ENCODE measurements around the gene SLC37A2. TPM values are rescaled to one million over a fixed set of nuclear protein-coding genes. Genes with fewer than 3 reads are reported as not detected.

SLC37A2 gene
- total RNA-seq, 1 experiment from 2014 or later = 0.23 TPM

- no peak for DNase-seq (ENCODE audit: low read depth, low spot score)
- POLR2A ChIA-PET = no interaction called here
- H3K27me3 ChIP-seq (ENCODE audit: control insufficient read depth, insufficient read depth, low read length) = peaks cover 25% of the 10 kb centered on the region
- no peak for ATAC-seq
- no peak overlapping the region for H3K4me3 ChIP-seq (ENCODE audit: low read depth in 2 of 2, low read length in 2 of 2)
- H3K27ac ChIP-seq (ENCODE audit: low read length) = no peak overlapping the region
- CTCF ChIA-PET = interaction anchor here (0.7 to 1.4 kb wide), 3 partner anchors 48 to 263 kb away, joined by 3 to 5 read pairs (median 4); no protein-coding TSS in a partner anchor
- intact Hi-C loops (cut with micrococcal nuclease; ENCODE audit: unreplicated experiment) = no loop called here
- 0 out of 2 replicates have a peak, but pooled peaks cover 8% of the 10 kb centered on the region for H3K4me1 ChIP-seq (ENCODE audit: control insufficient read depth, insufficient read depth, low read length)
- H3K9me3 ChIP-seq (ENCODE audit: control insufficient read depth, insufficient read depth, low read depth, low read length) = no peaks in the 10 kb centered on the region
- in situ Hi-C loops (cut with HindIII; ENCODE audit: low pct_unique_long_range_greater_than_20kb, low sequenced_read_pairs) = no loop called here
- BruUV-seq (replicated peaks) = no TSS peak
- no peaks in the 10 kb centered on the region for H3K36me3 ChIP-seq (ENCODE audit: control insufficient read depth, insufficient read depth, low read length)
- TF ChIP-seq POLR2AphosphoS5 (IDR thresholded peaks at IDR 0.05; ENCODE audit: low read depth, low read length) (no peak), TCF7L2 (IDR thresholded peaks at IDR 0.05; ENCODE audit: low read depth, low read length) (no peak), REST (IDR thresholded peaks at IDR 0.05; ENCODE audit: insufficient read depth in 1 of 2, low read depth in 2 of 2, low read length in 1 of 2) (no peak), SIN3A (IDR thresholded peaks at IDR 0.05; ENCODE audit: borderline replicate concordance, insufficient read depth, low read depth, low read length) (no peak)
- TF ChIP-seq, protein P1, sequence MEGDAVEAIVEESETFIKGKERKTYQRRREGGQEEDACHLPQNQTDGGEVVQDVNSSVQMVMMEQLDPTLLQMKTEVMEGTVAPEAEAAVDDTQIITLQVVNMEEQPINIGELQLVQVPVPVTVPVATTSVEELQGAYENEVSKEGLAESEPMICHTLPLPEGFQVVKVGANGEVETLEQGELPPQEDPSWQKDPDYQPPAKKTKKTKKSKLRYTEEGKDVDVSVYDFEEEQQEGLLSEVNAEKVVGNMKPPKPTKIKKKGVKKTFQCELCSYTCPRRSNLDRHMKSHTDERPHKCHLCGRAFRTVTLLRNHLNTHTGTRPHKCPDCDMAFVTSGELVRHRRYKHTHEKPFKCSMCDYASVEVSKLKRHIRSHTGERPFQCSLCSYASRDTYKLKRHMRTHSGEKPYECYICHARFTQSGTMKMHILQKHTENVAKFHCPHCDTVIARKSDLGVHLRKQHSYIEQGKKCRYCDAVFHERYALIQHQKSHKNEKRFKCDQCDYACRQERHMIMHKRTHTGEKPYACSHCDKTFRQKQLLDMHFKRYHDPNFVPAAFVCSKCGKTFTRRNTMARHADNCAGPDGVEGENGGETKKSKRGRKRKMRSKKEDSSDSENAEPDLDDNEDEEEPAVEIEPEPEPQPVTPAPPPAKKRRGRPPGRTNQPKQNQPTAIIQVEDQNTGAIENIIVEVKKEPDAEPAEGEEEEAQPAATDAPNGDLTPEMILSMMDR (IDR thresholded peaks at IDR 0.05) = no peak
Observed at GRCh38 chr11:125138966-125139365, 75.9 kb downstream of the SLC37A2 start.

- no peak overlapping the region for H3K4me3 ChIP-seq (ENCODE audit: low read depth in 2 of 2, low read length in 2 of 2)
- no peaks in the 10 kb centered on the region for H3K36me3 ChIP-seq (ENCODE audit: control insufficient read depth, insufficient read depth, low read length)
- ChIA-PET CTCF (interaction anchor here (1.4 kb wide), 1 partner anchor 264 kb away, joined by 5 read pairs; no protein-coding TSS in a partner anchor), POLR2A (no interaction called here)
- H3K27ac ChIP-seq (ENCODE audit: low read length) = no peak overlapping the region
- no peak for ATAC-seq
- no TSS peak for BruUV-seq (replicated peaks)
- intact Hi-C loops (cut with micrococcal nuclease; ENCODE audit: unreplicated experiment) = no loop called here
- in situ Hi-C loops (cut with HindIII; ENCODE audit: low pct_unique_long_range_greater_than_20kb, low sequenced_read_pairs) = no loop called here
- H3K9me3 ChIP-seq (ENCODE audit: control insufficient read depth, insufficient read depth, low read depth, low read length) = no peaks in the 10 kb centered on the region
- H3K27me3 ChIP-seq (ENCODE audit: control insufficient read depth, insufficient read depth, low read length) = peaks cover 21% of the 10 kb centered on the region
- H3K4me1 ChIP-seq (ENCODE audit: control insufficient read depth, insufficient read depth, low read length) = 0 out of 2 replicates have a peak, but pooled peaks cover 8% of the 10 kb centered on the region
- no peak for DNase-seq (ENCODE audit: low read depth, low spot score)
- TF ChIP-seq POLR2AphosphoS5 (IDR thresholded peaks at IDR 0.05; ENCODE audit: low read depth, low read length) = no peak
- no peak for TF ChIP-seq SIN3A (IDR thresholded peaks at IDR 0.05; ENCODE audit: borderline replicate concordance, insufficient read depth, low read depth, low read length)
- TF ChIP-seq, protein P1 (IDR thresholded peaks at IDR 0.05) = no peak
Observed at GRCh38 chr11:125139778-125140177, 76.7 kb downstream of the SLC37A2 start.

Other genes starting within 250 kb of the SLC37A2 start
- 12.0 TPM for gene ROBO3, start 197.9 kb upstream of the SLC37A2 start, total RNA-seq (2021; ENCODE audit: unreplicated experiment)
- 0.26 TPM for gene ROBO4, start 165.4 kb upstream of the SLC37A2 start, total RNA-seq (2021; ENCODE audit: unreplicated experiment)
- not detected for gene HEPN1, start 144.1 kb upstream of the SLC37A2 start, total RNA-seq (2021; ENCODE audit: unreplicated experiment)
- not detected for gene HEPACAM, start 127.3 kb upstream of the SLC37A2 start, total RNA-seq (2021; ENCODE audit: unreplicated experiment)
- gene CCDC15, start 109.1 kb upstream of the SLC37A2 start, total RNA-seq (2021; ENCODE audit: unreplicated experiment) = 2.8 TPM
- 26.8 TPM for gene TMEM218, start 48.3 kb downstream of the SLC37A2 start, total RNA-seq (2021; ENCODE audit: unreplicated experiment)
- gene PKNOX2, start 101.4 kb downstream of the SLC37A2 start, total RNA-seq (2021; ENCODE audit: unreplicated experiment) = not detected

All from Panc1 (cell line).